Left hindlimb (tissue), 1 donor: ENCODE results near the gene CHKA.
A peak's percentile ranks its signal among the peaks of the same experiment; 100 is the strongest.

Experiments
- DNase-seq: peaks from one replicate; pipeline ENCODE4 v3.0.0-alpha.2; 2018

CHKA gene

GRCh38 chr11:68043349-68044144 is 77.6 kb downstream of the CHKA start:
- DNase-seq = peak; percentile 50

DNA sequence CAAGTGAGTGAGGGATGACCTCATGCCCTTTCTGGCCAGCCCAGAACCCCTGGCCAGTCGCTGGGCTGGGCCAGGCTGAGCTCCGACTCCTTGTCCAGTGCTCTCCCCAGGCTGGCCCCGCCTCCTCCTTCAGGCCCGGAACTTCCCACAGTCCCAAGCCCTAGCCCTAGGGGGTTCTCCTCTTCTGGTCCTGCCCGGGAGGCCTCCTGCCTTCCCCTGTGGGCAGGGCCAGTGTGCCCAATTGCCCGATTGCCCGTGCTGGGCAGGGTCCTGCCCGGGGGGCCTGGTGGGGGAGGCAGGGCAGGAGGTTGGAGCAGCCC is 78.2 kb downstream of the CHKA start:
- DNase-seq = peak; percentile 31

- DNase-seq = peak; percentile 37
Observed at GRCh38 chr11:68042219-68043028, 78.8 kb downstream of the CHKA start.

DNA sequence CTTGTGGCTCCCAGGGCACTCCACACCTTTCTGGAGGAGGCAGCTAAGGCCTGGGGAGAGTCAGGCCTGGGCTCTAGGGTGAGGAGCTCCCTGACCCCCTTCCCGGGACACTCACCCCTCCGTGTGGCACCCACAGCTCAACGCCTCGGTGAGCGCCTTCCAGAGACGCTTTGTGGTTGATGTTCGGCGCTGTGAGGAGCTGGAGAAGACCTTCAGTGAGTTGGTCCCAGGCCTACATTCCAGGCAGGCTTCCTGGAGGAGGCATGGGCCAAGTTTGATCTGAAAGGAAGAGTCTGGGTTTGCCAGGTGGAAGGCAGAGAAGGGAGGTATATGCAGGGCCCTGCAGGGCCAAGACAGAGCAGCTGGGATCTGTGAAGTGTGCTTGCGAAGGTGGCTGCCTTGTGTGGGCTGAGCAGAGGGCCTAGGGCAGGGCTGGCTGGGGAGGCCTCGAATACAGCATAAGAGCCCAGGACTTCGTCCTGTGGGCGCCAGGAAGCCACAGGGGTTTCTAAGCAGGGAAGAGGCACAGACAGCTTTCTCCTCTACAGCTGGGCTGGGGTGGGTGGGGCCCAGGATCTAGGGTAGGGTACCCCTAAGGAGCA is 79.5 kb downstream of the CHKA start:
- peak; percentile 16 for DNase-seq

DNA sequence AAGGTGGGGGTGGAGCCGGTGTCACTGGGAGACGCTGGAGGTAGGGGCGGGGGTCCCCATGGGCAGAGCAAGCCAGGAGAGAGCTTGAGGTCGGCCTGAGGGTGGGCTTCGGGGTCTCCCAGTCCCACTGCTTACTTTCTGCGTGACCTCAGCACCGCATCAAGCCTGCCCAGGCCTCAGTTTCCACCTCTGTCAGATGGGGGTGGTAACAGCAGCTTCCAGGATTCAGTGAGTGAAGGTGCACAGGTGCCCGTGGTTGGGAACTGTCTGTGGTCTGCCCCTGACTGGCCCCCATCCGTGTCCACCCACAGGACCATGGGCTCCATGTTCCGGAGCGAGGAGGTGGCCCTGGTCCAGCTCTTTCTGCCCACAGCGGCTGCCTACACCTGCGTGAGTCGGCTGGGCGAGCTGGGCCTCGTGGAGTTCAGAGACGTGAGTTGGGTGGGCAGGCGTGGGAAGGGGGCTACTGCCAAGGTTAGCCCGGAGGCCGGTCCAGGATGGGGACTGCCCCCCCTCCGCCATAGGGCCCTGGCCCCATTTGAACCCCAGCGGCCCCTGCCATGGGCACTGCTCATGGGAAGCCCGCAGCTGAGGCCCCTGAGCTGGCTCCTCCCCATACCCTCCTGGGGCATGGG is 80.1 kb downstream of the CHKA start:
- DNase-seq = peak; percentile 45

- peak; percentile 74 for DNase-seq
Observed at GRCh38 chr11:68040101-68040956, 80.9 kb downstream of the CHKA start.

GRCh38 chr11:68039526-68040086 is 81.6 kb downstream of the CHKA start:
- DNase-seq = peak; percentile 39

GRCh38 chr11:68038718-68039525 is 82.3 kb downstream of the CHKA start, which contains the start of gene TCIRG1:
TSS of gene TCIRG1 (plus strand) at chr11:68039025. CDS start at chr11:68041272, 2,247 bp downstream.
- DNase-seq = peak; percentile 86

DNA sequence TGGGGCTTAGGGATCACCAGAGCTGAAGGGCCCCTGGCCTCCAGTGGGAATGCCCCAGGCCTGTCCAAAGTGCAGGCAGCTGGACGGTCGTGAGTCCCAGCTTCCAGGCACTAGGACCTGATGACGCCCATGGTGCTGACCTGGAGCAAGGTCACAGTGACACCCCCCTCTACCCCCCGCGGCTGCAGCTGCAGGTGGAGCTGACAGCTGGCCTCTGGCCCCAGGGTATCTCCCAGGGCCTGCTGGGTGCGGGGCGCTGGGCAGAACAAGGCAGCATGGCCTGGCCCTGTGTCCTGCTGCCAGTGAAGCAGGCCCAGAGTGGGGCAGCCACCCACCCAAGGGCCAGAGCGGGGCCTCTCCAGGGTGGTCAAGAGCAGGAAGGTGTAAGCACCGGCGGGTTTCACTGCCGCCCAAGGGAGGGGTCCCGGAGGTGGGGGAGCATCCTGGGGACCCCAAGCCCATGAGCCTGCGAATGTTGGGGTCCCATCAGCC is 82.9 kb downstream of the CHKA start:
- DNase-seq = no peak

- no peak for DNase-seq
Observed at GRCh38 chr11:68037411-68038225, 83.6 kb downstream of the CHKA start.

DNA sequence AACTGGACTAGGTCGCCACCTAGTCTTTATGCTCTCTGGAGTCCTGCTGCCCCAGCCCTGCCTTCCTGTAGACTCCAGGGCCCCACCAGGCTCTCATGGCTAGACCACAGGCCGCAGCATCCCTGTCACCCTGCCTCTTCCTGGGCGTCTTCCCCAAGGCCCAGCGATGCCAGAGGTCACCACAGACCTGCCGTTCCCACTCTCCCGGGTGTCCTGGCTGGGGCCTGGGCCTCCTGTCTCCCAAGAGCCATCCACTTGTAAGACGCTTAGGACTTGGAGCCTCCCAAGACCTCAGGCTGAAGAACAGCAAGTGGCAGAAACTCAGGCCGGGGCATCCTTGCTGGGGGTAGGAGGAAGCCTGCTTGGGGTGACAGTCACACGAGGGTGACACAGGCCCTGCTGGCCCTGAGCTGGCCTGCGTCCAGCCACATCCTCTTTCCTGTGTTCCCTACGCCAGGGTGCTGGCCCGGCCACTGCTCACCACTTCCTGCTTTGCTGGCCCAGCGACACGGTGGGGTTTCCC is 84.4 kb downstream of the CHKA start:
- no peak for DNase-seq

DNA sequence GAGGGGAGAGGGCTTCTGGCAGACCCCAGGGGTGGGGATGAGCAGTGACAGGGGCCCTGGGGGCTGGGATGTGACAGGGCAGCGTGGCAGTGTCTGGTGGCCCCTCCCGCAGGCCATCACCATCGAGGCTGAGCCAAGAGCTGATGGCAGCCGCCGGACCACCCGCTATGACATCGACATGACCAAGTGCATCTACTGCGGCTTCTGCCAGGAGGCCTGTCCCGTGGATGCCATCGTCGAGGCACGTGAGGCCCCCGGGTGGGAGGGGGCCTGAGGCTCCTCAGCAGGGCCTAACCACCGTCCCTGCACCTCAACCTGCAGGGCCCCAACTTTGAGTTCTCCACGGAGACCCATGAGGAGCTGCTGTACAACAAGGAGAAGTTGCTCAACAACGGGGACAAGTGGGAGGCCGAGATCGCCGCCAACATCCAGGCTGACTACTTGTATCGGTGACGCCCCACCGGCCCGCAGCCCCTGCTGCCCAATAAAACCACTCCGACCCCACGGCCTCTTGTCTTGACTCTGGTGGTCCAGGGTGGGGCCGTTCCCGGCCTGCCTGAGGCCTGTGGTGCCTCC is 85.0 kb downstream of the CHKA start:
- DNase-seq = no peak

GRCh38 chr11:68035266-68035876 is 85.8 kb downstream of the CHKA start:
- DNase-seq = no peak

- no peak for DNase-seq
Observed at GRCh38 chr11:68033708-68034045, 87.5 kb downstream of the CHKA start.

DNA sequence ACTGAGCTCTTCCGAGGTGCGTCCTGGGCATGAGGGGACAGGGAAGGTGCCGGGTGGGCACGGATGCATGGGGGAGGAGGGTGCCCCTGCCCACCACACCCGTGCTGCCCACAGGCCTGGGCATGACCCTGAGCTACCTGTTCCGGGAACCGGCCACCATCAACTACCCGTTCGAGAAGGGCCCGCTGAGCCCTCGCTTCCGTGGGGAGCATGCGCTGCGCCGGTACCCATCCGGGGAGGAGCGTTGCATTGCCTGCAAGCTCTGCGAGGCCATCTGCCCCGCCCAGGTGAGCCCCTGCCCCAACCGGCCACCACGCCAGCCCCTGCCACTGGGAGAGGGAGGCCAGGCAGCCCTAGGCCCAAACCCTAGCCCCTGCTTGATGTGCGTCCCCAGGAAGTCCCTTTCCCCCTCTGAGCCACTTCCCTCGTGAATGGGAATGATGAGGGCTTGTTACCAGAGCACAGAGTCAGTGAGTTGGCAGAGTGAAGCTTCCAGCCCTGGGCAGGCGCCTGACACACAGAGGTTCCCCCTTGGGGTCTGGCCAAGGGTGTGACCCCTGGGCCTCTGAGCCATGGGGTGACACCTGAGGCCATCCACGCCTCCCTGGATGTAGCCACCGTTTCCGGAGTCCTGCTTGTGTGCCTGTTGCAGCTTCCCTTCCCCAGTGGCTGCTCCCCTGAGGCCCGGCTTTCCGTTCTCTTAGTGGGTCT is 88.0 kb downstream of the CHKA start:
- no peak for DNase-seq

DNA sequence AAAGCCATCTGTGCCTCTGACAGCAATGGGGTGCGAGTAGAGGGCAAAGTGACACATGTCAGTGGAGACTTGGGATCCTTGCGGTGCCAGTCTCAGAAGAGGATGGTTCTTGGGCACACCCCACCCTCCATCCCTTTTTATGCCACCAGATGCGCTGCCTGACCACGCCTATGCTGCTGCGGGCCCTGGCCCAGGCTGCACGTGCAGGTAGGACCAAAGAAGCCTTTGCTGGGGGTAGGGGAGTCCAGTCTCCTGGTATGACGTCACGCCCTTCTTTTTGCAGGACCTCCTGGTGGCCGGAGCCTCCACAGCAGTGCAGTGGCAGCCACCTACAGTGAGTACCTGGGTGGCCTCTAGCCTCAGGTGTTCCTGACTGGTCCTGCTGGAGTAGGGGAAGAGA is 89.2 kb downstream of the CHKA start:
- DNase-seq = no peak

- no peak for DNase-seq
Observed at GRCh38 chr11:68031144-68031464, 90.1 kb downstream of the CHKA start.
